Thyroid gland (tissue), 4 donors: ENCODE results near the gene MS4A1.

Experiments
- POLR2A ChIP-seq, 2 donors: fragments of 450-650 bp; IDR thresholded peaks; one replicate each; pipeline ENCODE4 v1.6.1; 2017; ENCODE audit warnings: antibody characterized with exemption in 2 of 2, mild to moderate bottlenecking in 2 of 2, moderate library complexity in 1 of 2
- TF ChIP-seq, protein P1 (sequence below), 6 experiments: fragments of 200-600 bp in 3 of 6; fragments of 450-650 bp in 3 of 6; sonication (generic) in 3 of 6; IDR thresholded peaks; one replicate each; pipeline ENCODE4 v1.5.1; 2016 to 2019; ENCODE audit warnings: antibody characterized with exemption in 6 of 6, mild to moderate bottlenecking in 2 of 6, inconsistent platforms in 1 of 6, moderate library complexity in 1 of 6

GRCh38 chr11:60455531-60456042 lies at the start of gene MS4A1:
- TF ChIP-seq, protein P1, sequence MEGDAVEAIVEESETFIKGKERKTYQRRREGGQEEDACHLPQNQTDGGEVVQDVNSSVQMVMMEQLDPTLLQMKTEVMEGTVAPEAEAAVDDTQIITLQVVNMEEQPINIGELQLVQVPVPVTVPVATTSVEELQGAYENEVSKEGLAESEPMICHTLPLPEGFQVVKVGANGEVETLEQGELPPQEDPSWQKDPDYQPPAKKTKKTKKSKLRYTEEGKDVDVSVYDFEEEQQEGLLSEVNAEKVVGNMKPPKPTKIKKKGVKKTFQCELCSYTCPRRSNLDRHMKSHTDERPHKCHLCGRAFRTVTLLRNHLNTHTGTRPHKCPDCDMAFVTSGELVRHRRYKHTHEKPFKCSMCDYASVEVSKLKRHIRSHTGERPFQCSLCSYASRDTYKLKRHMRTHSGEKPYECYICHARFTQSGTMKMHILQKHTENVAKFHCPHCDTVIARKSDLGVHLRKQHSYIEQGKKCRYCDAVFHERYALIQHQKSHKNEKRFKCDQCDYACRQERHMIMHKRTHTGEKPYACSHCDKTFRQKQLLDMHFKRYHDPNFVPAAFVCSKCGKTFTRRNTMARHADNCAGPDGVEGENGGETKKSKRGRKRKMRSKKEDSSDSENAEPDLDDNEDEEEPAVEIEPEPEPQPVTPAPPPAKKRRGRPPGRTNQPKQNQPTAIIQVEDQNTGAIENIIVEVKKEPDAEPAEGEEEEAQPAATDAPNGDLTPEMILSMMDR (IDR thresholded peaks at IDR 0.05): no peak
- TF ChIP-seq POLR2A (IDR thresholded peaks at IDR 0.05): no peak
